Activated effector memory CD4-positive, alpha-beta T cell treated with anti-CD3 and anti-CD28 coated beads, Interleukin-2, amount 50 U/mL, for 16 hours (primary cell): ENCODE results near the gene EXO1.
A peak's percentile ranks its signal among the peaks of the same experiment; 100 is the strongest.
"Not testable (repeated sequence)": the region's sequence is repeated elsewhere in the genome, so short reads cannot be mapped to it uniquely, and the experiment has no call there.

Experiments
- DNase-seq: peaks from one replicate; pipeline ENCODE4 v3.0.0-alpha.2; 2020

EXO1 gene

GRCh38 chr1:241847796-241848685 is at the start of gene EXO1:
TSS of gene EXO1 (plus strand) at chr1:241848204. CDS start at chr1:241850426, 2,222 bp downstream.
- DNase-seq = peak; percentile 95

DNA sequence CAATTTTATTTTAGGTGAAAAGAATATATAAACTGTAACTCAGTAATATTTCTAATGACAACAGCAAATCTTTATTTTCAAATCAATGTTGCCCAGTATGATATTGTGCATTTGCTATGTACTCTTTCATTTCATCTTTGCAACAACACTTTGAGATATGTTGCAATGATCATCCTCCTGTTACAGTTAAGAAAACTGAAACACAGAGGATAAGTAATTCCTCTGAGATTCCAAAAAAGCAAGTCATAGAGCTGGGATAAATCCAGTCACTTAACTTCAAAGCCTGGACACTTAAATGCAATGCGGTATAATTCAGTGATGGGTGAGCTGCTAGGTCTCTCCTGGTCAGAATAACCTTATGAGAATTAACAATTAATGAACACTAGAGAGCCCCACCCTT is 48.6 kb upstream of the EXO1 start:
- no peak for DNase-seq

GRCh38 chr1:241800640-241801039 is 47.4 kb upstream of the EXO1 start:
- no peak for DNase-seq

GRCh38 chr1:241802863-241803262 is 45.1 kb upstream of the EXO1 start:
- no peak for DNase-seq

GRCh38 chr1:241804706-241805105 is 43.3 kb upstream of the EXO1 start:
- not testable (repeated sequence) for DNase-seq

- no peak for DNase-seq
These were observed 39.7 kb upstream of the EXO1 start for GRCh38 chr1:241808265-241808664.

DNA sequence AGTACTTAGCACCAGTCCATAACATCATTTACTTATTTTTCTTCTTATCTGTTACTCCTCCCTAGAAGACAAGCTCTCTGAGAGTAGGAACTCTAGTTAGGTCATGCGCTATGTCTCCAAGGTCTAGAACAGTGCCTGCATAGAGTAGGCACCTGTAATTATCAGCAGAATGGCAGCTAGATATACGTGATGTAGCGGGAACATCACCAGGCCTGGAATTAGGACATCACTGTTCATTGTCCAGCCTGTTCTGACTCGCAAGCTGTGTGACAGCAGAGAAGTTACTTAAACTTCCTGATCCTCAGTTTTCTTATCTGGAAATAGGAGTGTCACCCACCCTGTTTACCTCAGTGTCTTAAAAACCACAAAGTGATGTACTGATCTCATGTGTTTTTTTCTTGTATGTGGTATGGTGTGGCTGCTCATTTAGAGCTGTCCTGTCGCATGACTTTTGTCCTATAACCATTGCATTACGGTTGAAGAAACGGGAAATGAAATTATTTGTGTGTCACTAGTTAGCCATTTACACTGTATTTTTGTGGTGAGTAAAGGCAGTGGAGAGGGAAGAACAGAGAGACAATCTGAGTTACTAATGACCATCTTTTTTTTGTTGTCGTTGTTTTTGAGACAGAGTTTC is 37.1 kb upstream of the EXO1 start:
- DNase-seq = no peak

DNA sequence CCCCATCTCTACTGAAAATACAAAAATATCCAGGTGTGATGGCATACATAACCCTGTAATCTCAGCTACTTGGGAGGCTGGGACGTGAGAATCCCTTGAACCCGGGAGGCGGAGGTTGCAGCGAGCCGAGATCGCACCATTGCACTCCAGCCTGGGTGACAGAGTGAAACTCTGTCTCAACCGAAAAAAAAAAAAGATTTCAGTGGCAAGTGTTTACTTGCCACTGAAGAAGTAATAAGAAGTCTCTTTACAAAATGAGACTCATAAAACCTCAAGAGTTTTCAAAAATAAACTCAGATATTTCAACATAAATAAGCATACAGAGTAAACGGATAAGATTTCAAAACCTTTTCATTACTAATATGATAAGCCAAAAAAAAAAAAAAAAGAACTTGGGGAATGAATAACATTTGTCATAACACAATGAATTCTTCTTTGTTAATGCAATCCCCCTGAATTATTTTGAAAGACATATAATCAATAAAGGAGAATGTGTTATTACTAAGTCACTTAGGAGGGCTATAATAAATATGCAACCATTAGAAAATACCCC is 34.2 kb upstream of the EXO1 start:
- DNase-seq = no peak

DNA sequence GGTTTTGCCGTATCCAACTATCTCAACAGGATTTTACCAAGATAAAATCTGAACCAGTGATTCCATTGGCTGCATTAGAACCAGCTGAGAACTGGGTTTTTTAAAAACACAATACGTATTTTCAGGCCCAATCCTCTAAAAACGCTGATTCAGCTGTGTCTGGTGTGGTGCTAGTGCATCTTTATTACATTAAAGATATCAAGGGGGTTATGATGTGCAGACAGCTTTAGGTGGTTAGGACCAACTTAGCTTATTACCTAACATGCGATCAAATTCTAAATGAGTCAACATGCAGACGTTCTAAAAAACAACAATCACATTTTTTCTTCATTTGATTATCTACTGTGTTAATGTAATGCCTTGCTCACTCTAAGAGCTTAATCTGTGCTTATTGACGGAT is 32.0 kb upstream of the EXO1 start:
- no peak for DNase-seq

DNA sequence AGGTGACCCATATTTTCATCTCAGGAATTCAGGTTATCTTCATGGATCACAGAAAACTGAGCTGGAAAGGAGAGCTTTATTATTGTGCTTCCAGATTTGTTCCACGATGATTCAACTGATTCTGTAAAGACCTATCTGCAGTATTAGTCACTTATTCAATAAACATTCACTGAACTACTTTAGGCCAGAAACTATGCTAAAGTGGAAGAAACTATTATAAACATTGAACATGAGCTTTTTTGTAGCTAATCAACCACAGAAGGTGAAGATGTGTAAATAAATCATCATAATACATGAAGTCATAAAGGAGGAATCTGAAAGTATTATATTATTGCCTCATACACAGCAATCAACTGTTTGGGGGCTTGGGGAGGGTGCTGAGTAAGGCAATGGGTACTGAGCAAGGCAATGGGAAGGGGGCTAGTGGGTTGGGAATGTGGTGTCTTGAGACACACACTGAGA is 30.6 kb upstream of the EXO1 start:
- DNase-seq = no peak

- no peak for DNase-seq
These were observed 29.9 kb upstream of the EXO1 start for GRCh38 chr1:241817956-241818612.

- no peak for DNase-seq
These were observed 28.6 kb upstream of the EXO1 start for GRCh38 chr1:241819340-241819866.

GRCh38 chr1:241821363-241821762 is 26.6 kb upstream of the EXO1 start:
- no peak for DNase-seq

- DNase-seq = no peak
These were observed 25.2 kb upstream of the EXO1 start for GRCh38 chr1:241822846-241823245.

- DNase-seq = no peak
These were observed 24.1 kb upstream of the EXO1 start for GRCh38 chr1:241823925-241824324.

DNA sequence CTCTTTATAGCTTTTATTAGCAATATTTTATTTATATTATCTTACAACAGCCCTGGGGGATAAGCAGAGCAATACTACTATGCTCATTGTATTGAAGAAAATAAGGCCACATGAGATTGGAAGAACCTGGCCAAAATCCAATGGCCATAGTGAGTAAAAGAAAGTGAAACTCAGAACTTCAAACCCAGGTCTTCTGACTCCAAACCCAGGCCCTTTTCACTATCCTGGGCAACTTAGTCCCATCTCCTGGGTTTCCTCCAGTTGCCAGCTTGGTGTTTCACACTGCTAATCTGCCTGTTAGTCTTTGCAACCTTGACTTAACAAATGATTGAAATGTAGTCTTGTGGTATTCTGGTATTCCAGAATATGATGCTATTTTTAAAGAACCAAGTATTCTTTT is 22.4 kb upstream of the EXO1 start:
- DNase-seq = no peak

- DNase-seq = not testable (repeated sequence)
These were observed 21.4 kb upstream of the EXO1 start for GRCh38 chr1:241826613-241827012.

DNA sequence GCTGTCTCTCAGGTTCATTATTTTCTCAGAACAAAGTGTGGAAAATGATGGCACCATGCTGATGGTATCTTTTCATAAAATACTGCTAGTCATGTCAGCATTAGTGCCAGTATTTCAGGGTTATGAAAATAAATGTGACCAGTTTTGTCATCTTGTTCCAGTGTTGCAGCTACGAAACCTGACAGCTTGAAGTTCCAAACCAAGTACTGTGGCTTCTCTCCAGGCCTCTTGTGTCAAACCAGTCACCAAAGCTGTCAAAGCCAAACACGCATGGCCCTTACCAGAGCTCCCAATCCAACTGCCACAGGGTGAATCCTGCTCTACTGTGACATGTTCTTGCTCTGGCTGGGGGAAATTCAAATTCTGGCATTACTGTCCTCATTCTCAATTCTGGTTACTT is 20.7 kb upstream of the EXO1 start:
- no peak for DNase-seq

DNA sequence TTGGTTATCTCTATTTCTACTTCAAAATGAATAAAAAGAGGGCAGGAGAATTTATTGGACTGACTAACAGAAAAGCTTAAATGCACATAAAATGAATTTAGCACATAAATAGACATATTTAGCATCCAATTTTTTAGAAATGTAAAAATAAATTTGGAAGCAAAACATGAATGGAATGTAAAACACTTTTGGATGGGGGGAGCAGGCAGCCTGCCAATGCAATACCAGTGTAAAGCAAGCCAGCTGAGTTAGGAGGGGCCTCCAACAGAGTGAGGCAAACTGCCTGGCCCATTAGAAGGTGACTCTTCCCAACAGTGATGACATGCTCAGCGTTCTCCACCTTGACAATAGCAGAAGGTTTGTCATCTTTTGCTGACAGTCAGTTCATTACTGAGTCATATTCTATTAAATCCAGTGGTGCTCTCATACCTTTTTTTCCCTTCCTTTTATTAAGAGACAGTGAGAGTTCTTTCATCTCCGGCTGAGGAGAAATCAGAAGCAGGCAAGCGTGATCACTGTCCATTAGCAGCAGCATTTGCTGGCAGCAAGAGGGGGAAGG is 19.5 kb upstream of the EXO1 start:
- DNase-seq = no peak

- no peak for DNase-seq
These were observed 18.5 kb upstream of the EXO1 start for GRCh38 chr1:241829468-241829867.

DNA sequence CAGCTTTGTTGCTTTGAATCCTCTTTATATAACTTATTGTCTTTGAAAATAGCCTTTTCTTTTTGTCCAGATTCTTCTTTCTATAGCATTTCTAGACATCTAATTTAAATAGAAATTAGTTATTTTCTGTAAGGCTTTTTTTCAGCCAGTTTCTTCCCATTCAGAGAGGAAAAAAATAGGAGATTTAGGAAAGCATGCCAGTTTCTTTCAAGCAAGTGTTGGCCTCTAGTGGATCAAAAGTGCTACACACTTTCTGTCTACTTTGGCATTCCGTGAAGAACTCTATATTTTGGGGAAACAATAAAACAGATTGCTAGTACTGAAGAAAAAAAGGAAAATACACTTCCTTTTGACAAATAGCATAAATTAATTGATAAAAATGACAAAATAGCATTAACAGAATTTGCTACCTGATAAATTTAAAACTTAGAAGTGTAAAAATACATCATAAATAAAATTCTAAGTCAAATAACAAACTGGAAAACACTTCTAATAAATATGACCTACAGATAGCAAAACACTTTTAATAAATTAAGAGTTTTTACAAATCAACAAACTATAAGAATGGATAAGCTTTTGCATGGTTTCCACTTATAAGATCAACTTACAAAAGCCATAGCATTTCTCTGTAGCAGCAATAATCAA is 13.1 kb upstream of the EXO1 start:
- DNase-seq = no peak

- DNase-seq = no peak
These were observed 11.1 kb upstream of the EXO1 start for GRCh38 chr1:241836941-241837340.
